H1 (cell line): ENCODE data around the gene ANGPTL2. TPM values are rescaled to one million over a fixed set of nuclear protein-coding genes. Genes with fewer than 3 reads are reported as not detected.
A peak's percentile ranks its signal among the peaks of the same experiment; 100 is the strongest.

ENCODE experiments used
- CTCF ChIA-PET: fragments of 300-600 bp; sonication (Branson Sonifier 250); formaldehyde crosslinking; loops from one replicate; lab custom pipeline; 2021; ENCODE audit not compliant: partially characterized antibody; lab: Charles Lee
- POLR2A ChIA-PET: fragments of 300-600 bp; sonication (Branson Sonifier 250); formaldehyde crosslinking; loops from one replicate; lab custom pipeline; 2021; ENCODE audit warnings: inconsistent platforms; ENCODE audit not compliant: partially characterized antibody; lab: Charles Lee
- DNase-seq, 2 experiments: peaks; one replicate each; pipeline versions ENCODE4 v3.0.0 to v3.0.0-alpha.2; 2010 to 2022; ENCODE audit warnings: low spot score in 2 of 2, low read depth in 1 of 2, mixed read lengths in 1 of 2
- FAIRE-seq: peaks from 2 replicates; lab custom pipeline; 2011; peaks lifted over from hg19 to GRCh38; lab: Jason Lieb, UNC
- H2AFZ ChIP-seq: 2 replicates; pipeline ENCODE4 v1.8.1; 2012; ENCODE audit warnings: low read length, inconsistent platforms
- H2AK5ac ChIP-seq: 2 replicates; pipeline ENCODE4 v1.6.1; 2013; ENCODE audit warnings: low read depth, low read length
- H2BK120ac ChIP-seq: replicated peaks from 2 replicates; pipeline ENCODE3; 2013; ENCODE audit warnings: low read depth, low read length, inconsistent platforms
- H2BK12ac ChIP-seq: 2 replicates; pipeline ENCODE4 v1.6.1; 2013; ENCODE audit warnings: low read depth, low read length
- H2BK15ac ChIP-seq: 2 replicates; pipeline ENCODE4 v1.6.1; 2013; ENCODE audit warnings: low read length
- H2BK20ac ChIP-seq: 2 replicates; pipeline ENCODE4 v1.6.1; 2013; ENCODE audit warnings: low read length
- H2BK5ac ChIP-seq: 2 replicates; pipeline ENCODE4 v1.6.1; 2013; ENCODE audit warnings: low read depth, low read length
- H3K14ac ChIP-seq: 2 replicates; pipeline ENCODE4 v1.6.1; 2013; ENCODE audit warnings: inconsistent platforms; ENCODE audit not compliant: insufficient read length
- H3K18ac ChIP-seq: 2 replicates; pipeline ENCODE4 v1.6.1; 2013; ENCODE audit warnings: low read length; ENCODE audit errors: extremely low read depth
- H3K23ac ChIP-seq: 2 replicates; pipeline ENCODE4 v1.6.1; 2013; ENCODE audit warnings: inconsistent platforms; ENCODE audit not compliant: insufficient read length
- H3K23me2 ChIP-seq: 2 replicates; pipeline ENCODE4 v1.6.1; 2013; ENCODE audit warnings: low read depth, low read length
- H3K27ac ChIP-seq: 2 replicates; pipeline ENCODE4 v1.6.1; 2011; ENCODE audit warnings: low read depth, low read length, inconsistent platforms
- H3K27me3 ChIP-seq, 4 experiments: replicated peaks in 1 of 4; 1 replicate in 1 of 4; 2 replicates in 3 of 4; pipeline versions ENCODE4 v1.6.1 to v1.8.1; 2011 to 2013; ENCODE audit warnings: low read length in 3 of 4, mild to moderate bottlenecking in 3 of 4, inconsistent platforms in 2 of 4, mixed read lengths in 2 of 4, moderate library complexity in 1 of 4; ENCODE audit not compliant: control insufficient read depth in 3 of 4, insufficient read depth in 3 of 4; ENCODE audit errors: extremely low read depth in 1 of 4
- H3K36me3 ChIP-seq, 4 experiments: 2 replicates each; pipeline versions ENCODE4 v1.6.1 to v1.8.1; 2011 to 2013; ENCODE audit warnings: mild to moderate bottlenecking in 4 of 4, low read length in 3 of 4, moderate library complexity in 2 of 4, control low read depth in 1 of 4, inconsistent platforms in 1 of 4; ENCODE audit not compliant: insufficient read depth in 4 of 4, control insufficient read depth in 2 of 4
- H3K4ac ChIP-seq: replicated peaks from 2 replicates; pipeline ENCODE3; 2013; ENCODE audit warnings: low read length, low read depth, mixed read lengths, inconsistent platforms; ENCODE audit not compliant: insufficient read length
- H3K4me1 ChIP-seq, 4 experiments: replicated peaks in 1 of 4; 1 replicate in 1 of 4; 2 replicates in 3 of 4; pipeline versions ENCODE4 v1.6.1 to v1.8.1; 2011 to 2013; ENCODE audit warnings: low read length in 3 of 4, inconsistent platforms in 2 of 4, mixed read lengths in 1 of 4; ENCODE audit not compliant: insufficient read depth in 4 of 4, control insufficient read depth in 3 of 4
- H3K4me2 ChIP-seq, 2 experiments: 2 replicates each; pipeline versions ENCODE4 v1.6.1 to v1.8.1; 2011 to 2013; ENCODE audit warnings: low read depth in 2 of 2, low read length in 2 of 2, control low read depth in 1 of 2, inconsistent platforms in 1 of 2, mild to moderate bottlenecking in 1 of 2; ENCODE audit not compliant: insufficient read depth in 1 of 2
- H3K4me3 ChIP-seq, 4 experiments: fragments of 200-600, 300-600 bp in 1 of 4; sonication (generic), shearing (Covaris generic), sonication (Bioruptor Twin) in 1 of 4; 2 replicates each; pipeline versions ENCODE4 v1.5.1 to v1.8.1; 2011 to 2016; ENCODE audit warnings: low read length in 4 of 4, low read depth in 3 of 4, control low read depth in 2 of 4, inconsistent platforms in 2 of 4, mild to moderate bottlenecking in 2 of 4, mixed read lengths in 1 of 4, moderate library complexity in 1 of 4; ENCODE audit not compliant: insufficient read depth in 2 of 4; ENCODE audit errors: extremely low read depth in 1 of 4
- H3K56ac ChIP-seq: replicated peaks from 2 replicates; pipeline ENCODE3; 2013; ENCODE audit warnings: low read depth, mild to moderate bottlenecking, mixed read lengths, low read length, inconsistent platforms; ENCODE audit not compliant: insufficient read length
- H3K79me1 ChIP-seq: 2 replicates; pipeline ENCODE4 v1.6.1; 2013; ENCODE audit warnings: low read depth, low read length, control low read depth
- H3K79me2 ChIP-seq, 2 experiments: 2 replicates each; pipeline versions ENCODE4 v1.6.1 to v1.8.1; 2012 to 2013; ENCODE audit warnings: low read length in 2 of 2, mild to moderate bottlenecking in 2 of 2, inconsistent platforms in 1 of 2; ENCODE audit not compliant: insufficient read depth in 2 of 2, control insufficient read depth in 1 of 2
- H3K9ac ChIP-seq, 4 experiments: replicated peaks in 1 of 4; 1 replicate in 1 of 4; 2 replicates in 3 of 4; pipeline versions ENCODE4 v1.6.1 to v1.8.1; 2011 to 2013; ENCODE audit warnings: low read depth in 3 of 4, low read length in 3 of 4, control low read depth in 2 of 4, mild to moderate bottlenecking in 2 of 4, moderate library complexity in 2 of 4, inconsistent platforms in 1 of 4; ENCODE audit errors: extremely low read depth in 1 of 4
- H3K9me3 ChIP-seq, 2 experiments: 2 replicates each; pipeline versions ENCODE4 v1.6.1 to v1.8.1; 2012 to 2013; ENCODE audit warnings: mild to moderate bottlenecking in 2 of 2, moderate library complexity in 2 of 2, control low read depth in 1 of 2, inconsistent platforms in 1 of 2, low read depth in 1 of 2, low read length in 1 of 2, mixed read lengths in 1 of 2; ENCODE audit not compliant: insufficient read depth in 2 of 2
- H4K20me1 ChIP-seq, 2 experiments: replicated peaks in 1 of 2; 2 replicates each; pipeline versions ENCODE3 to v1.8.1; 2011 to 2013; ENCODE audit warnings: inconsistent platforms in 2 of 2, low read length in 2 of 2, mild to moderate bottlenecking in 1 of 2; ENCODE audit not compliant: insufficient read depth in 2 of 2, control insufficient read depth in 1 of 2
- H4K5ac ChIP-seq: 2 replicates; pipeline ENCODE4 v1.6.1; 2013; ENCODE audit warnings: low read length, low read depth, mixed read lengths, inconsistent platforms; ENCODE audit not compliant: insufficient read length
- H4K8ac ChIP-seq: 2 replicates; pipeline ENCODE4 v1.8.0; 2013; ENCODE audit warnings: mild to moderate bottlenecking, moderate library complexity, low read length, inconsistent platforms; ENCODE audit not compliant: insufficient read depth; ENCODE audit errors: extremely low read depth
- H4K91ac ChIP-seq: replicated peaks from 2 replicates; pipeline ENCODE3; 2013; ENCODE audit warnings: low read length, mixed read lengths, inconsistent platforms; ENCODE audit not compliant: insufficient read length
- EZH2 ChIP-seq: fragments of 200-600 bp; sonication (generic); IDR thresholded peaks from 2 replicates; pipeline ENCODE4 v1.7.1; 2012; ENCODE audit warnings: low read depth, mild to moderate bottlenecking, moderate library complexity, low read length, inconsistent platforms; ENCODE audit not compliant: severe bottlenecking
- KDM1A ChIP-seq: fragments of 200-600, 300-600 bp; sonication (generic); IDR thresholded peaks from 2 replicates; pipeline ENCODE4 v1.7.1; 2016; ENCODE audit warnings: mild to moderate bottlenecking, low read length, borderline replicate concordance
- POLR2AphosphoS5 ChIP-seq: IDR thresholded peaks from 2 replicates; pipeline ENCODE4 v1.6.1; 2011; ENCODE audit warnings: low read depth, low read length
- RAD21 ChIP-seq, 2 experiments: IDR thresholded peaks in 1 of 2; conservative IDR thresholded peaks in 1 of 2; 2 replicates each; pipeline ENCODE4 v1.6.1; 2011; ENCODE audit warnings: low read depth in 2 of 2, low read length in 2 of 2, improper control_type of control experiment in 1 of 2, inconsistent platforms in 1 of 2, mild to moderate bottlenecking in 1 of 2, moderate library complexity in 1 of 2
- RXRA ChIP-seq: IDR thresholded peaks from 2 replicates; pipeline ENCODE4 v1.6.1; 2011; ENCODE audit warnings: low read depth, mild to moderate bottlenecking, low read length, moderate library complexity; ENCODE audit not compliant: insufficient read depth
- SP1 ChIP-seq: IDR thresholded peaks from 2 replicates; pipeline ENCODE4 v1.6.1; 2011; ENCODE audit warnings: low read depth, low read length
- SP2 ChIP-seq: IDR thresholded peaks from 2 replicates; pipeline ENCODE4 v1.6.1; 2012; ENCODE audit warnings: mild to moderate bottlenecking, low read length, inconsistent platforms
- TEAD4 ChIP-seq: IDR thresholded peaks from 2 replicates; pipeline ENCODE4 v1.6.1; 2012; ENCODE audit warnings: low read depth, low read length, inconsistent platforms, mixed read lengths
- ZNF274 ChIP-seq: IDR thresholded peaks from 2 replicates; pipeline ENCODE4 v1.7.0; 2012; ENCODE audit warnings: low read length, borderline replicate concordance; ENCODE audit errors: extremely low read depth
- WGBS, 2 experiments: shearing (Covaris generic) in 1 of 2; methylation state at CpG; one replicate each; pipeline versions ENCODE4 v1.1.6 to v1.1.7; 2013 to 2015; ENCODE audit warnings: low lambda C conversion rate in 2 of 2, mixed read lengths in 2 of 2, inconsistent platforms in 1 of 2, low coverage in 1 of 2, missing lambda C conversion rate in 1 of 2; ENCODE audit not compliant: insufficient replicate concordance in 2 of 2, insufficient coverage in 1 of 2, insufficient read length in 1 of 2; ENCODE audit errors: extremely low coverage in 1 of 2, missing lambda C conversion rate in 1 of 2; 5-methylcytosine and 5-hydroxymethylcytosine counted together
- polyA plus RNA-seq, 7 experiments: library from polyadenylated mRNA; depleted of rRNA in 3 of 7; stranded (reverse) in 5 of 7; unstranded in 2 of 7; fragments of >200 nt in 5 of 7; fragments of 200-250 nt in 2 of 7; gene quantifications; 1 replicate in 5 of 7; 2 replicates in 1 of 7; 4 replicates in 1 of 7; pipeline versions ENCODE4 v1.2.1 to v1.2.3, GENCODE V29; 2011 to 2013; ENCODE audit warnings: missing spikeins in 2 of 7, mixed read lengths in 2 of 7
- total RNA-seq: library from RNA; stranded (reverse); fragmentation: NEBNext Ultra II Directional; extraction: Animal tissue kit (Norgen Biotek cat#: 25700); gene quantifications from 2 replicates; pipeline ENCODE4 v1.2.1, GENCODE V29; 2021

The ANGPTL2 gene
- total and polyA plus RNA-seq, 2 of the 8 experiments (the other 6 are each of a cell fraction or from before 2014, with no cell fraction given): 9.0 to 10.6 TPM

DNA sequence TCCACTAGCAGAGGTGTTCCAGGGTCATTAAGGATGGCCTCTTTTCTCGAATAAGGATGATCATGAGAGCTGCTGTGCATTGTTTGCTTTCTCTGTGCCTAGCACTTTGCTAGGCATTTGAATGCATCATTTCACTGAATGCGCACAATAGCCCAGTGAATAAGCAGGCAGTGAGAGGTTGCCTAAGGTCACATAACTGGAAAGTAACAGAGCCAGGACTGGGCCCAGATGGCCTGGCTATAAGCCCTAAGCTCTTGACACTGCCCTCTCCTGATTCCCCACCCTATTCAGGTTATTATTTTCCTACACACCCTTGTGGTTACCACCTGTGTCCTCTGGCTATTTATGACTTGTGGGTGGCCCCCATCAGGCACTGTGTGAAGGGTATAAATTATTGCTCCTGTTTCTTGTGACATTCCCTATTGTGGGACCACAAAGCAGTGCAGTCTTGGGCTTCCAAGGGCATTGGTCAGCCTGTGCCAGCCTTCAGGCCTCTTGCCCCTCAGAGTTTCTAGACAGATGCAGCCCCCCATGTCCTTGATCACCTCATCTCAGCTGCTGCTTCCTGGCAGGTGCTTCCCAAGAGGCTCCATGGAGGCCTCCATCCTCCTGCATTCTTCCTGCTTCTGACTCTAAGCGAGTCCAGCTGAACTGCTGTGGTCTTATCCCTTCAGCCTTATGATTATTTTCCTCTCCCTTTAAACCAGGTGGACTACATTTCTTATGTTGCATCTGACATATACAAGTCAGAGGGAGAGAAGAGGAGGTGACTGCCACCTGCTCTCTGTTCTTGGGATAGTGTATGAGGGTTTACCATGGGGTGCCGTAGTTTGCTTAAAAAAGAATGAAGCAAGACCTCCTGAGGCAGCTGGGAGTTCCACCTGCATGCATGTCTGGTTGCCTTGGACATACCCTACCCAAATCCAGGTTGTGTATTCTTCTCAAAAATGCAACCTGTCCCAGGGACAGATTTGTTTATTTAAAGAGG is 47.6 kb downstream of the ANGPTL2 start:
- H2AFZ ChIP-seq: no peak overlapping the region
- no peak overlapping the region for H2BK120ac ChIP-seq
- no peaks in the 10 kb centered on the region; a peak in 1 of 7 replicates for H3K27me3 ChIP-seq
- H3K9ac ChIP-seq: no peak overlapping the region
- no peak overlapping the region for H3K27ac ChIP-seq
- H2BK20ac ChIP-seq: peak overlapping the region; percentile 91
- H3K4ac ChIP-seq: peak overlapping the region; percentile 8
- H3K4me3 ChIP-seq: 0 out of 8 replicates have a peak overlapping the region, but pooled peaks of 1 of the 4 experiments have one; percentile 21
- H3K14ac ChIP-seq: no peak overlapping the region
- H3K4me1 ChIP-seq: peaks cover 18 to 30% (median 23%) of the 10 kb centered on the region in 4 experiments
- no peak overlapping the region for H4K5ac ChIP-seq
- peak overlapping the region; percentile 9; the same call in 1 of the 2 replicates for H3K18ac ChIP-seq
- H4K20me1 ChIP-seq: no peaks in the 10 kb centered on the region
- peak overlapping the region; percentile 42 for H4K91ac ChIP-seq
- H3K36me3 ChIP-seq: 0 out of 8 replicates have a peak, but pooled peaks cover 0 to 2% (median 0%) of the 10 kb centered on the region in 4 experiments
- FAIRE-seq: peak; percentile 19
- H3K79me2 ChIP-seq: no peaks in the 10 kb centered on the region
- 78% methylated on average over 4 of the region's 4 CpGs; no CpG with 5 or more reads in 1 of the 2 experiments for WGBS, 2 experiments
- 0 out of 2 replicates have a peak, but pooled peaks cover 2% of the 10 kb centered on the region for H3K79me1 ChIP-seq
- no peak overlapping the region for H3K56ac ChIP-seq
- 0 out of 2 replicates have a peak overlapping the region, but pooled peaks have one; percentile 5 for H2BK15ac ChIP-seq
- peak overlapping the region; percentile 7; the same call in 1 of the 2 replicates for H2AK5ac ChIP-seq
- H2BK5ac ChIP-seq: peak overlapping the region; percentile 6; the same call in 1 of the 2 replicates
- H3K4me2 ChIP-seq: 0 out of 4 replicates have a peak overlapping the region, but pooled peaks have one; percentile 4 to 27
- peak overlapping the region; percentile 61; the same call in 1 of the 2 replicates for H2BK12ac ChIP-seq
- POLR2A ChIA-PET: interaction anchor here (0.7 to 1.8 kb wide), 3 partner anchors 14 to 1258 kb away, joined by 3 to 4 read pairs (median 4); partner anchors contain the start of gene ANGPTL2
- no peaks in the 10 kb centered on the region; the same call in 1 of the 2 replicates for H3K23me2 ChIP-seq
- TF ChIP-seq EZH2 (no peak), SP2 (no peak), KDM1A (no peak), SP1 (no peak), POLR2AphosphoS5 (no peak), RAD21 (IDR thresholded peaks at IDR 0.05 in 1 of 2, conservative IDR thresholded peaks at IDR 0.05 in 1 of 2; ENCODE audit: low read depth in 2 of 2, low read length in 2 of 2) (no peak), TEAD4 (no peak), RXRA (no peak), ZNF274 (no peak)
- CTCF ChIA-PET: interaction anchor here (1.2 to 2.9 kb wide), 6 partner anchors 11 to 125 kb away, joined by 3 to 9 read pairs (median 4); no protein-coding TSS in a partner anchor
- no peak for DNase-seq
- H3K23ac ChIP-seq: no peak overlapping the region
- no peak overlapping the region for H4K8ac ChIP-seq
- no peaks in the 10 kb centered on the region for H3K9me3 ChIP-seq
